Activated T-cell treated with anti-CD3 and anti-CD28 coated beads, Interleukin-2, amount 50 U/mL, for 72 hours (primary cell): ENCODE data around the gene N4BP2. TPM values are rescaled to one million over a fixed set of nuclear protein-coding genes. Genes with fewer than 3 reads are reported as not detected.

ENCODE experiments used
- ATAC-seq, 2 donors: fragments of 150-1000 bp; cut with Tn5 transposase; replicated peaks in 1 of 2; 2 replicates each; pipeline ENCODE4 v1.10.0; 2021; ENCODE audit warnings: moderate library complexity in 2 of 2, mild to moderate bottlenecking in 1 of 2
- DNase-seq, 2 donors: peaks; one replicate each; pipeline ENCODE4 v3.0.0; 2021 to 2022; ENCODE audit warnings: mixed read lengths in 1 of 2
- H3K27ac Mint-ChIP-seq: one replicate; pipeline ENCODE4 v1.8.0; 2022; ENCODE audit warnings: mild to moderate bottlenecking, moderate library complexity, mixed read lengths
- H3K27me3 Mint-ChIP-seq: one replicate; pipeline ENCODE4 v1.8.0; 2022; ENCODE audit warnings: low read depth, mixed read lengths
- H3K36me3 Mint-ChIP-seq, 2 donors: one replicate each; pipeline ENCODE4 v1.8.0; 2022; ENCODE audit warnings: mixed read lengths in 2 of 2, mild to moderate bottlenecking in 1 of 2; ENCODE audit not compliant: insufficient read depth in 2 of 2
- H3K4me1 Mint-ChIP-seq: one replicate; pipeline ENCODE4 v1.8.0; 2022; ENCODE audit warnings: low read depth, mixed read lengths
- H3K4me3 Mint-ChIP-seq, 2 donors: one replicate each; pipeline ENCODE4 v1.8.0; 2022; ENCODE audit warnings: mild to moderate bottlenecking in 2 of 2, mixed read lengths in 2 of 2, moderate library complexity in 2 of 2
- H3K9me3 Mint-ChIP-seq, 2 donors: one replicate each; pipeline ENCODE4 v1.8.0; 2022; ENCODE audit warnings: mixed read lengths in 2 of 2
- total RNA-seq, 2 donors: library from RNA; stranded (reverse); gene quantifications; one replicate each; pipeline ENCODE4 v1.2.3, GENCODE V29; 2022

N4BP2 gene
- total RNA-seq, 2 donors from 2014 or later, result 29.8 to 37.3 TPM

GRCh38 chr4:40177591-40177990 is 120.9 kb downstream of the N4BP2 start:
- H3K4me3 Mint-ChIP-seq, result no peak overlapping the region
- no peak overlapping the region for H3K27ac Mint-ChIP-seq
- H3K27me3 Mint-ChIP-seq, result no peaks in the 10 kb centered on the region
- ATAC-seq (no peak), DNase-seq (no peak)
- no peaks in the 10 kb centered on the region for H3K36me3 Mint-ChIP-seq
- peaks cover 39% of the 10 kb centered on the region for H3K4me1 Mint-ChIP-seq
- H3K9me3 Mint-ChIP-seq, result peaks cover 0 to 2% of the 10 kb centered on the region in 2 donors

GRCh38 chr4:40178672-40179071 is 122.0 kb downstream of the N4BP2 start:
- no peak for ATAC-seq
- Mint-ChIP-seq H3K4me1 (peaks cover 36% of the 10 kb centered on the region), H3K27me3 (no peaks in the 10 kb centered on the region), H3K4me3 (no peak overlapping the region), H3K36me3 (no peaks in the 10 kb centered on the region), H3K27ac (no peak overlapping the region), H3K9me3 (peaks cover 0 to 2% of the 10 kb centered on the region in 2 donors)
- no peak for DNase-seq

- Mint-ChIP-seq H3K36me3 (no peaks in the 10 kb centered on the region), H3K9me3 (peaks cover 0 to 2% of the 10 kb centered on the region in 2 donors), H3K4me1 (peaks cover 39% of the 10 kb centered on the region), H3K27me3 (no peaks in the 10 kb centered on the region), H3K4me3 (no peak overlapping the region), H3K27ac (no peak overlapping the region)
- ATAC-seq, result no peak
- no peak for DNase-seq
Observed at GRCh38 chr4:40179360-40179759, 122.7 kb downstream of the N4BP2 start.

- H3K4me3 Mint-ChIP-seq, result no peak overlapping the region
- H3K36me3 Mint-ChIP-seq, result no peaks in the 10 kb centered on the region
- H3K4me1 Mint-ChIP-seq, result peaks cover 45% of the 10 kb centered on the region
- no peak for ATAC-seq
- H3K27me3 Mint-ChIP-seq, result no peaks in the 10 kb centered on the region
- H3K9me3 Mint-ChIP-seq, result peaks cover 0 to 2% of the 10 kb centered on the region in 2 donors
- DNase-seq, result no peak
- H3K27ac Mint-ChIP-seq, result peak overlapping the region; percentile 73
Observed at GRCh38 chr4:40180356-40180755, 123.7 kb downstream of the N4BP2 start.

- H3K9me3 Mint-ChIP-seq, result peaks cover 0 to 2% of the 10 kb centered on the region in 2 donors
- H3K4me3 Mint-ChIP-seq, result no peak overlapping the region
- H3K27ac Mint-ChIP-seq, result no peak overlapping the region
- DNase-seq (no peak), ATAC-seq (no peak)
- no peaks in the 10 kb centered on the region for H3K27me3 Mint-ChIP-seq
- H3K4me1 Mint-ChIP-seq, result peaks cover 60% of the 10 kb centered on the region
- H3K36me3 Mint-ChIP-seq, result no peaks in the 10 kb centered on the region
Observed at GRCh38 chr4:40182001-40182400, 125.4 kb downstream of the N4BP2 start.

- Mint-ChIP-seq H3K4me3 (no peak overlapping the region), H3K27ac (no peak overlapping the region), H3K27me3 (no peaks in the 10 kb centered on the region), H3K4me1 (peaks cover 69% of the 10 kb centered on the region), H3K9me3 (peaks cover 0 to 2% of the 10 kb centered on the region in 2 donors), H3K36me3 (peaks cover 0 to 1% of the 10 kb centered on the region in 2 donors)
- ATAC-seq (no peak), DNase-seq (no peak)
Observed at GRCh38 chr4:40182954-40183353, 126.3 kb downstream of the N4BP2 start.

- Mint-ChIP-seq H3K27ac (peak overlapping the region; percentile 87), H3K4me1 (peaks cover 76% of the 10 kb centered on the region), H3K4me3 (peak overlapping the region; percentile 56 to 79), H3K27me3 (no peaks in the 10 kb centered on the region), H3K9me3 (peaks cover 0 to 2% of the 10 kb centered on the region in 2 donors), H3K36me3 (peaks cover 0 to 1% of the 10 kb centered on the region in 2 donors)
- peak in 1 of 2 donors; percentile 21 for DNase-seq
- peak; percentile 82 to 83 for ATAC-seq
Observed at GRCh38 chr4:40183615-40184411, 127.2 kb downstream of the N4BP2 start.

- H3K27me3 Mint-ChIP-seq, result no peaks in the 10 kb centered on the region
- DNase-seq, result no peak
- H3K27ac Mint-ChIP-seq, result peak overlapping the region; percentile 65
- peaks cover 0 to 2% of the 10 kb centered on the region in 2 donors for H3K9me3 Mint-ChIP-seq
- no peak for ATAC-seq
- peak overlapping the region in 1 of 2 donors; percentile 43 for H3K4me3 Mint-ChIP-seq
- H3K36me3 Mint-ChIP-seq, result peaks cover 0 to 1% of the 10 kb centered on the region in 2 donors
- H3K4me1 Mint-ChIP-seq, result peaks cover 85% of the 10 kb centered on the region
Observed at GRCh38 chr4:40185830-40186664, 129.4 kb downstream of the N4BP2 start.

GRCh38 chr4:40186665-40187014 is 130.0 kb downstream of the N4BP2 start:
- no peak overlapping the region for H3K4me3 Mint-ChIP-seq
- peaks cover 0 to 1% of the 10 kb centered on the region in 2 donors for H3K36me3 Mint-ChIP-seq
- DNase-seq (no peak), ATAC-seq (no peak)
- H3K9me3 Mint-ChIP-seq, result no peaks in the 10 kb centered on the region
- H3K4me1 Mint-ChIP-seq, result peaks cover 87% of the 10 kb centered on the region
- H3K27me3 Mint-ChIP-seq, result no peaks in the 10 kb centered on the region
- H3K27ac Mint-ChIP-seq, result no peak overlapping the region

- H3K4me1 Mint-ChIP-seq, result peaks cover 89% of the 10 kb centered on the region
- peak in 1 of 2 donors; percentile 43 for DNase-seq
- no peaks in the 10 kb centered on the region for H3K9me3 Mint-ChIP-seq
- peaks cover 0 to 1% of the 10 kb centered on the region in 2 donors for H3K36me3 Mint-ChIP-seq
- peak overlapping the region; percentile 60 to 88 for H3K4me3 Mint-ChIP-seq
- H3K27ac Mint-ChIP-seq, result peak overlapping the region; percentile 90
- no peaks in the 10 kb centered on the region for H3K27me3 Mint-ChIP-seq
- peak; percentile 71 to 73 for ATAC-seq
Observed at GRCh38 chr4:40187386-40187906, 130.8 kb downstream of the N4BP2 start.

GRCh38 chr4:40190019-40190418 is 133.4 kb downstream of the N4BP2 start:
- Mint-ChIP-seq H3K27me3 (no peaks in the 10 kb centered on the region), H3K9me3 (no peaks in the 10 kb centered on the region), H3K27ac (peak overlapping the region; percentile 98), H3K36me3 (peaks cover 0 to 1% of the 10 kb centered on the region in 2 donors), H3K4me1 (peaks cover 92% of the 10 kb centered on the region), H3K4me3 (peak overlapping the region; percentile 89 to 90)
- DNase-seq (no peak), ATAC-seq (no peak)

GRCh38 chr4:40190465-40190864 is 133.8 kb downstream of the N4BP2 start:
- peaks cover 0 to 1% of the 10 kb centered on the region in 2 donors for H3K36me3 Mint-ChIP-seq
- ATAC-seq (no peak), DNase-seq (no peak)
- no peaks in the 10 kb centered on the region for H3K27me3 Mint-ChIP-seq
- H3K4me1 Mint-ChIP-seq, result peaks cover 95% of the 10 kb centered on the region
- H3K27ac Mint-ChIP-seq, result peak overlapping the region; percentile 98
- H3K9me3 Mint-ChIP-seq, result no peaks in the 10 kb centered on the region
- H3K4me3 Mint-ChIP-seq, result peak overlapping the region; percentile 89 to 90
